Testis (tissue), 2 donors: ENCODE data around the gene TRPM3.

Source experiments
- POLR2A ChIP-seq: fragments of 450-650 bp; IDR thresholded peaks from one replicate; pipeline ENCODE4 v1.6.1; 2017; ENCODE audit warnings: antibody characterized with exemption, mild to moderate bottlenecking, moderate library complexity
- TF ChIP-seq, protein P1 (sequence below), 3 experiments: fragments of 450-650 bp in 2 of 3; fragments of 200-600 bp in 1 of 3; sonication (generic) in 1 of 3; IDR thresholded peaks; one replicate each; pipeline ENCODE4 v1.5.1; 2016 to 2019; ENCODE audit warnings: antibody characterized with exemption in 3 of 3, mild to moderate bottlenecking in 2 of 3, moderate library complexity in 1 of 3

DNA sequence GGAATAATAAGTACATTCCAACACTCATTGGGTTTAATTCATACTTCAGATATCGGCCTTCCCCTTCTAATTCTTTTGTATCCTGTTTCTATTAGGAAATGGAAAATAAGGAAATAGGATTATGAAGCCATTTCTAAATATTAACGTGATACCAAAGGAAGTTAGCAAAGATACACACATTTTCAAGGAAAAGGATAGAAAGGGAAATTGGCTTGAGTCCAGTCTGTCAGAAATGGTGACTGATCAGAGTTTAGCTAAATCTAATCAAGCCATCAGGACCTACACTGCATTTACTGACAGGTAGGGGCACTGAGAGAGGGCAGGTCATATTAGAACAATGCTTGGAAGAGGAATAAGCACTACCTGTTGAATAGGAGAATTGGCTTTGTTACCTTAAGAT lies 3.1 kb downstream of the TRPM3 start:
- TF ChIP-seq POLR2A, result no peak
- TF ChIP-seq, protein P1, sequence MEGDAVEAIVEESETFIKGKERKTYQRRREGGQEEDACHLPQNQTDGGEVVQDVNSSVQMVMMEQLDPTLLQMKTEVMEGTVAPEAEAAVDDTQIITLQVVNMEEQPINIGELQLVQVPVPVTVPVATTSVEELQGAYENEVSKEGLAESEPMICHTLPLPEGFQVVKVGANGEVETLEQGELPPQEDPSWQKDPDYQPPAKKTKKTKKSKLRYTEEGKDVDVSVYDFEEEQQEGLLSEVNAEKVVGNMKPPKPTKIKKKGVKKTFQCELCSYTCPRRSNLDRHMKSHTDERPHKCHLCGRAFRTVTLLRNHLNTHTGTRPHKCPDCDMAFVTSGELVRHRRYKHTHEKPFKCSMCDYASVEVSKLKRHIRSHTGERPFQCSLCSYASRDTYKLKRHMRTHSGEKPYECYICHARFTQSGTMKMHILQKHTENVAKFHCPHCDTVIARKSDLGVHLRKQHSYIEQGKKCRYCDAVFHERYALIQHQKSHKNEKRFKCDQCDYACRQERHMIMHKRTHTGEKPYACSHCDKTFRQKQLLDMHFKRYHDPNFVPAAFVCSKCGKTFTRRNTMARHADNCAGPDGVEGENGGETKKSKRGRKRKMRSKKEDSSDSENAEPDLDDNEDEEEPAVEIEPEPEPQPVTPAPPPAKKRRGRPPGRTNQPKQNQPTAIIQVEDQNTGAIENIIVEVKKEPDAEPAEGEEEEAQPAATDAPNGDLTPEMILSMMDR (IDR thresholded peaks at IDR 0.05), result no peak
